Mucosa of stomach (tissue), 1 donor: ENCODE results near the gene ARTN.

ENCODE experiments used
- H3K27me3 ChIP-seq: one replicate; pipeline ENCODE4 v1.7.0; 2013; ENCODE audit warnings: mild to moderate bottlenecking, low read length; ENCODE audit not compliant: control insufficient read depth, insufficient read depth
- H3K36me3 ChIP-seq: one replicate; pipeline ENCODE4 v1.7.0; 2013; ENCODE audit warnings: low read length; ENCODE audit not compliant: control insufficient read depth, insufficient read depth
- H3K4me1 ChIP-seq: one replicate; pipeline ENCODE4 v1.7.0; 2013; ENCODE audit warnings: mild to moderate bottlenecking, low read length; ENCODE audit not compliant: control insufficient read depth, insufficient read depth
- H3K4me3 ChIP-seq: one replicate; pipeline ENCODE4 v1.7.0; 2013; ENCODE audit warnings: low read length
- H3K9ac ChIP-seq: one replicate; pipeline ENCODE4 v1.7.0; 2013; ENCODE audit warnings: mild to moderate bottlenecking, low read length, moderate library complexity
- H3K9me3 ChIP-seq: one replicate; pipeline ENCODE4 v1.7.0; 2013; ENCODE audit warnings: mild to moderate bottlenecking, low read length, moderate library complexity; ENCODE audit not compliant: control insufficient read depth
- donor health status: Pancreatic carcinoma.

ARTN gene, protein sequence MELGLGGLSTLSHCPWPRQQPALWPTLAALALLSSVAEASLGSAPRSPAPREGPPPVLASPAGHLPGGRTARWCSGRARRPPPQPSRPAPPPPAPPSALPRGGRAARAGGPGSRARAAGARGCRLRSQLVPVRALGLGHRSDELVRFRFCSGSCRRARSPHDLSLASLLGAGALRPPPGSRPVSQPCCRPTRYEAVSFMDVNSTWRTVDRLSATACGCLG

DNA sequence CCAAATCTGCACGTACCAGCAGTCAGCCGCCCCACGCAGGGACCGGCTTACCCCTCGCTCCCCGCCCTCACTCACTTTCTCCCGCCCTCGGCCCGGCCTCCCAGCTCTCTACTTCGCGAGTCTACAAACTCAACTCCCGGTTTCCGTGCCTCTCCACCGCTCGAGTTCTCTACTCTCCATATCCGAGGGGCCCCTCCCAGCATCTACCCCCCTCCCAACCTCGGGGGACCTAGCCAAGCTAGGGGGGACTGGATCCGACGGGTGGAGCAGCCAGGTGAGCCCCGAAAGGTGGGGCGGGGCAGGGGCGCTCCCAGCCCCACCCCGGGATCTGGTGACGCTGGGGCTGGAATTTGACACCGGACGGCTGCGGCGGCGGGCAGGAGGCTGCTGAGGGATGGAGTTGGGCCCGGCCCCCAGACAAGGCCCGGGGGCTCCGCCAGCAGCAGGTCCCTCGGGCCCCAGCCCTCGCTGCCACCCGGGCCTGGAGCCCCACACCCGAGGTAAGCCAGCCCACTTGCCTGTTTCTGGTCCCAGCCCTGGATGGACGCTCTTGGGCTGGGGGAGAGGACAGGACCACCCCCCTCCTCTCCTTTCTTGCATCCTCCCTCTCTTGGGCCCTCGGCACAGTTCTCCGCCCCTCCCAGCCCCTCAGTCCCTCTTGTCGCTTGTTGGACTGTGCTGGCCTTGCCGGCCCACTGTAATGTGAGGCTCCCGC lies at the start of gene ARTN:
Gene ARTN, plus strand, starts transcription at position 416 of the 715 bp plus-strand sequence. CDS start 1,856 bp downstream, outside the sequence.
- Histone ChIP-seq H3K4me3 (no peak within 1 kb of the TSS), H3K4me1 (peaks cover 33% of the 10 kb centered on the region), H3K9ac (peak within 1 kb of the TSS; percentile 57)

DNA sequence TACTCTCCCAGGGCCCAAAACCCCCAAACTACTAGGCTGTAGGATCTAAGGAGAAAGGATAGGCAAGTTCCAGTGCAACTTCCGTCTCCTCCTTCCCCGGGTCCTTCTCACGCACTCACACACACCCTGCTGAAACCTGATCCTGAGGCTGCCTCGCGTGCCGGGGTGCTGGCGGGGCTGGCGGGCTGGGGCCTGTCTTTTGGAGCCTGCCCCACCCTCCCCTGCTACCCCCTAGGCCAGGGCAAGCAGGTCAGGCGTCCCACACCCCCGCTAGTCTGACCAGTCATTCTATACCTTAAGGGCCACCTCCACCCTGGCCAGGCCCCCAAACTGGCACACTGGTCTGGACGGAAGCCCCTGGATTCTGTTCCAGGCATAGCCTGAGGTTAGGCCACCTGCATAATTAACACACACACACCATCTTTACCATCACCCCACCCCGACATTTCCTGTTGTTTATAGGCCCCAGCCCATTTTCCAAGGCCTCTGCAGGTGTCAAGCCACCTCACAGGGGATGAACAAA lies 48.3 kb upstream of the ARTN start:
- Histone ChIP-seq H3K9ac (no peak overlapping the region), H3K4me3 (no peak overlapping the region), H3K9me3 (no peaks in the 10 kb centered on the region), H3K4me1 (no peaks in the 10 kb centered on the region), H3K36me3 (no peaks in the 10 kb centered on the region), H3K27me3 (no peaks in the 10 kb centered on the region)

More for the DNA sequence above, at the start of gene ARTN:
- no peaks in the 10 kb centered on the region for H3K9me3 ChIP-seq
- H3K27me3 ChIP-seq = peaks cover 34% of the 10 kb centered on the region
- no peaks in the 10 kb centered on the region for H3K36me3 ChIP-seq

DNA sequence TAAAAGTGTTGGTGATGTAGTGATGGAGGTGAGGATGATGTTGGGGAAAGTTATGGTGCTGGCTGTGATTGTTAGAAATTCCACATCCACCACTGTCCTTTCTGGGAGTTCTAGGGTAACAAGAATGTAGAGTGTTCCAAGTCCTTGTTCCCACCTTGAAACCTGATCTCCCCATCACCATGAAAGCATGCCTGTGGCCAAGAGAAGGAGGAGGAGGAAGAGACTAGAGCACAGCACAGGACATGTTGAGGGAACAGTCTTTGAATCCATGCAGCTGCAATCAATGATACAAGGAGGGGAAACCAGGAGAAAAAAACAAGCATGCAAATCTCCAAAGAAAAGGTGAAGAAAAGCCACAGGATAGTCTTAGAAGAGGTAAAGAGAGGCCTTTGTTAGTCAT lies 45.9 kb upstream of the ARTN start:
- no peaks in the 10 kb centered on the region for H3K27me3 ChIP-seq
- H3K9ac ChIP-seq = no peak overlapping the region
- H3K4me1 ChIP-seq = no peaks in the 10 kb centered on the region
- H3K9me3 ChIP-seq = no peaks in the 10 kb centered on the region
- no peak overlapping the region for H3K4me3 ChIP-seq
- no peaks in the 10 kb centered on the region for H3K36me3 ChIP-seq

DNA sequence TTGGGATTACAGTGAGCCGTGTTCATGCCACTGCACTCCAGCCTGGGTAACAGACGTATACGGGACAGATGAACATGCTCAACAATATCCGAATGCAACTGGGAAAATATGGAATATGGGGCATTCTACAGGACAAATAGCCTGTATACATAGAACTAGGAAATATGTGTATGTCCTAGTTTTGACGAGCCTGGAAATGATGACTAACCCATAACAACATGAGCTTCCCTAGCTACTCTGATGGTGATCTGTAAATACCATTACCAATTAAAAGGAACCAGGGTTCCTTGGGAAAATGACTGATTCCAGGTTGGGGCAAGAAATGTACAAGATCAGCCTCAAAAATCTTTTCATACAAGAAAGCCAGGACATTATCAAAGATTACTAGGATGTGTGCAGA lies 42.8 kb upstream of the ARTN start:
- Histone ChIP-seq H3K4me1 (no peaks in the 10 kb centered on the region), H3K27me3 (no peaks in the 10 kb centered on the region), H3K9ac (no peak overlapping the region), H3K9me3 (no peaks in the 10 kb centered on the region), H3K4me3 (no peak overlapping the region), H3K36me3 (no peaks in the 10 kb centered on the region)

DNA sequence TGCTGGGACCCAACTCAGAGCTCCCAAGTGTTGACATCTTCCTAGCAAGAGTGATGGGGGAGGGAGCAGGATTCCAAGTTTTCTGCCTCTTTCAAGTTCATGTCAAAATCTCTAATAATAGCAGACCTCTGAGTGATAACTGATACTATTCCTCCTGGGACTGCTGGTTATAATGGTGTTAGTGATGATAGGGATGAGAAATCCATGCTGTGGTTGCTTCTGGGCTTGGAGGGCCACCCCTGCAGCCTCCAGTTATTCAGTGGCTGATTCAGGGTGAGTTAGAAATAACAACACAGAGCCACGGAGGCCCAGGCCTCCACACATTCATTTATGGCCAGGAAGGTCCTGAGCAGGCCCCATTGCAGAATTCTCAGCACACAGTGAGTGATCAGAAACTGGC lies 40.6 kb upstream of the ARTN start:
- Histone ChIP-seq H3K36me3 (no peaks in the 10 kb centered on the region), H3K4me3 (no peak overlapping the region), H3K4me1 (no peaks in the 10 kb centered on the region), H3K9ac (no peak overlapping the region), H3K9me3 (no peaks in the 10 kb centered on the region), H3K27me3 (no peaks in the 10 kb centered on the region)

DNA sequence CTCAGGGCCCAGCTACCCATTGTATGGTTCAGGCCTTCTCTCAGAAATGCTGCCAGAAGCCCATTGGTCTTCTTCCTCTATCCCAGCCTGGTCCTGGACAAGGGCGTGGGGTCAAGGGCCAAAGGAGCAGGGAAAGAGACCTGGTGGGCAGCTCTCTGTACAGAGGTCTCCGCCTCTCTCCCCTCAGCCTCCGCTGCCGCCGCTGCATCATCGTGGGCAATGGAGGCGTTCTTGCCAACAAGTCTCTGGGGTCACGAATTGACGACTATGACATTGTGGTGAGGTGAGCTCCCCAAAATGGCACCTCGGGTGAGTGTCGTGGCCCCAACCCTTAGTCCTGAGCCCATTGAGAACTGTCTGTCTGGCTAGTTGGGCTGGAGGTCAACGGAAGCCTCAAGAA lies 34.6 kb upstream of the ARTN start:
- no peak overlapping the region for H3K4me3 ChIP-seq
- H3K4me1 ChIP-seq = no peaks in the 10 kb centered on the region
- no peaks in the 10 kb centered on the region for H3K36me3 ChIP-seq
- no peaks in the 10 kb centered on the region for H3K27me3 ChIP-seq
- no peak overlapping the region for H3K9ac ChIP-seq
- no peaks in the 10 kb centered on the region for H3K9me3 ChIP-seq

DNA sequence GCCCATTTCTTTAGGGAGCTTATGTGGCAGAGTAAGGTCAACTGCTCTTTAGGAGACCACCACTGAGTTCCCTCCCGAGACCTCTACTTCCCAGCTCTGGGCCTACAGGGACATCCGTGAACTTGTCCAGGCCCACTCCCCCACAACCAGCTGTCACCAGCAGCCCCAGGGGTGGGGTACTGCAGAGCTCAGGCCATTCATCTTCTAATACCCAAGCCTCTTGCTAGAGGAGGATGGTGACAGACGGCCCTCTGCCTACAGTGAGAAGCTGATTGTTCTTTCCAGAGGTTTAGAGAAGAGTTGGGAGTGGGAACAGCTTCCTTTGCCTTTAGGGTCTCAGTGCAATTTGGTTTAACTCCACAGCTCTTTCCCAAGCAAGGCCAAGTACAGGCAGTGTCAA lies 33.2 kb upstream of the ARTN start:
- no peaks in the 10 kb centered on the region for H3K27me3 ChIP-seq
- H3K4me1 ChIP-seq = no peaks in the 10 kb centered on the region
- H3K4me3 ChIP-seq = no peak overlapping the region
- no peaks in the 10 kb centered on the region for H3K36me3 ChIP-seq
- H3K9me3 ChIP-seq = no peaks in the 10 kb centered on the region
- no peak overlapping the region for H3K9ac ChIP-seq

DNA sequence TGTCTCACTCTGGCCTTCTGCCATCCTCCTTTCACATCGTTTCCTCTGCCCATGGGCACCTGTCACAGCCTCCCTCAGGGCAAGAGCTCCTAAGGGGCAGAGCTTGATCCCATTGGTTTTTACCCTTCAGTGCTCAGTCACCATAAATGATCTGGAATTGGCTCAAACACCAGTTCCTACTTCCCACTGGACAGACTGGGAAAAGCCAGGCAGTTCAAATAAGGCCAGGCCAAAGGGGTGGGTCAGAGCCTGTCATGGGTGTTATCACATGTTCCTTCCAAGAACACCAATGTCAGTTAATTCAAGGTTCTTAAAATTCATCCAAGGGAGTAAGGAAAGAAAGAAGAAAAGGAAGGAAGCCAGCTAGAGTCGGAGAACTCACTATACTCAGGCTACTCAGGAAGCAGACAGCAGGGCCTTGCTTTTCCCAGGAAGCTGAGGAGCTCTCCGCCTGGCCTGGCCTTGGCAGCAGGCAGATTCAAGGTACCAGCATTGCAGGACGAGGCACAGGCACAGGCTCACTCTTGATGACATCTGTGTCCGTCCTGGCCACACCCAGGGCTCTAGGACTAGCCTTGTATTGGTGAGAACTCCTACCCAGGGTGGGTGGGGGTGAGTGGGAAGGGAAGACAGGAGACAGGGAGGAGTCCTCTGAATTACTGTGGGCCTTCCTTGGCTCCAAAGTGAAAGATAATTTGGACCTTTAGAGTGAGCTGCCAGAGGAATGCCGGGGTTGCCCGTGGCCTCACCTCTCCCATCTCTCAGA lies 32.2 kb upstream of the ARTN start:
- H3K9me3 ChIP-seq = no peaks in the 10 kb centered on the region
- H3K27me3 ChIP-seq = no peaks in the 10 kb centered on the region
- H3K4me1 ChIP-seq = no peaks in the 10 kb centered on the region
- no peak overlapping the region for H3K4me3 ChIP-seq
- no peak overlapping the region for H3K9ac ChIP-seq
- no peaks in the 10 kb centered on the region for H3K36me3 ChIP-seq

DNA sequence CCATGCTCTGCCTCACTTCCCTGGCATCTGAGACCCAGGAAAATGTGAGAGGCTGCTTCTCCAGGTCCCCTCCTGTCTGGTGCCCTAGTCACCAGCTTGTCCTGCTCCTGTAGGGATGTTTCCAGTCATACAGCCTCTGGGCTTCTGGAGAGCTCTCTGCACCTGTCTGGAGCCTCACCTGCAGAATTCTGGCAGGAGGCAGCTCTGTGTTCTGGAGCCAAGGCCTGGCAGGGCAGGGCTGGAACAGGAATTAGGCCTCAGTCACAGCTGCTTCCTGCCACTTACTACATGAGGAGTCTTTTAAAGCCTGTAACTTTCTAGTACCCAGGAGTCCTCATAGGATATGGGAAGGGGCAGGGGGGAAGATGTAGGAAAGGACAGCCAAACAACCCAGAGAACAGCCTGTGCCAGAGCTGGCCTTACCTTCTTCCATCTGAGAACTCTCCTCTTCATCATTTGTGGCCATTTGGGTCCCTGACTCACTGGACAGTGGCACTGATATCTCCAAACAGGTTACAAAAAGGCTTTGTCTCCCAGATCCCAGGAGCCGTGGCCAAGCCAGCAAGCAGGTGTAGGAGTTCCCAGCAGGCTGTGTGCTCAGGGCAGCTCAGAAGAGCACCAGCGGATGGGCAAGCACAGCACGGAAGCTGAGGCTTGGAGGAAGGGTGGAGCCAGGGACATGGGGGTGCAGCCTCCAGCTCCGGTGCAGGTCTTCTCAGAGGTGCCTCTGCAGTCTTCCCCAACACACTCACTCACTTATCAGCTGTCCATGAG lies 31.4 kb upstream of the ARTN start:
- no peaks in the 10 kb centered on the region for H3K27me3 ChIP-seq
- H3K36me3 ChIP-seq = no peaks in the 10 kb centered on the region
- H3K9ac ChIP-seq = no peak overlapping the region
- H3K4me3 ChIP-seq = no peak overlapping the region
- no peaks in the 10 kb centered on the region for H3K4me1 ChIP-seq
- no peaks in the 10 kb centered on the region for H3K9me3 ChIP-seq

DNA sequence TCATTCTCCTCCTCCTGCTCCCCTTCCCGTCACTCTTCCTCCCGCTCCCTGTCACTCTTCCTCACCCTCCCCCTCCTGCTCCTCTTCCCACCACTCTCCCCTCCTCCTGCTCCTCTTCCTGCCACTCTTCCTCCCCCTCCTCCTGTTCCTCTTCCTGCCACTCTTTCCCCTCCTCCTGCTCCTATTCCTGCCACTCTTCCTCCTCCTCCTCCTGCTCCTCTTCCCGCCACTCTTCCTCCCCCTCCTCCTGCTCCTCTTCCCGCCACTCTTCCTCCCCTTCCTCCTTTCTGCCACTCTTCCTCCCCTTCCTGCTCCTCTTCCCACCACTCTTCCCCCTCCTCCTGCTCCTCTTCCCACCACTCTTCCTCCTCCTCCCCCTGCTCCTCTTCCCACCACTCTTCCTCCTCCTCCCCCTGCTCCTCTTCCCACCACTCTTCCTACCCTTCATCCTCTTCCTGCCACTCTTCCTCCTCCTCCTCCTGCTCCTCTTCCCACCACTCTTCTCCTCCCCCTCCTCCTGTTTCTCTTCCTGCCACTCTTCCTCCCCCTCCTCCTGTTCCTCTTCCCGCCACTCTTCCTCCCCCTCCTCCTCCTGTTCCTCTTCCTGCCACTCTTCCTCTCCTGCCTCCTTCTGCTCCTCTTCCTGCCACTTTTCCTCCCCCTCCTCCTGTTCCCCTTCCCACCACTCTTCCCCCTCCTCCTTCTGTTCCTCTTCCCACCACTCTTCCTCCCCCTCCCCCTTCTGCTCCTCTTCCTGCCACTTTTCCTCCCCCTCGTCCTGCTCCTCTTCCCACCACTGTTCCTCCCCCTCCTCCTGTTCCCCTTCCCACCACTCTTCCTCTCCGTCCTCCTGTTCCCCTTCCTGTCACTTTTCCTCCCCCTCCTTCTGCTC lies 28.7 kb upstream of the ARTN start:
- Histone ChIP-seq H3K27me3 (no peaks in the 10 kb centered on the region), H3K9ac (no peak overlapping the region), H3K9me3 (no peaks in the 10 kb centered on the region)

DNA sequence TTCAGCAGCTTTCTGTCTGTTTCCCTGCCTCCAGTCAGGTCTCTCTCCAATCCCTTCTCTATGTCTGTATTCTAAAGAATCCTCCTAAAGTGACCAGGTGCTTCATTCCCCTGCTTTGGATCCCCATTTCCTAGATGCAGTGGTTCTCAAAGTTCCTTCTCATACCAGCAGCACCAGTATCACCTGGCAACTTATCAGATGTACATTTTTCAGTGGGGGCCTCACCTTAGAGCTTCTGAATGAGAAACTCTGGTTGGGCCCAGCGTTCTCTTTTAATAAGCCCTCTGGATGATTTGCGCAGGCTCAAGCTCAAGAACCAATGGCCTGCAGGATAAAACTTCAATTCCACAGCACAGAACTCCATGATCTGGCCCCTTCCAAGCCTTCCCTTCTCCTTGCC lies 25.4 kb upstream of the ARTN start:
- H3K9me3 ChIP-seq = no peaks in the 10 kb centered on the region
- H3K36me3 ChIP-seq = no peaks in the 10 kb centered on the region
- no peak overlapping the region for H3K9ac ChIP-seq
- no peak overlapping the region for H3K4me3 ChIP-seq
- no peaks in the 10 kb centered on the region for H3K4me1 ChIP-seq
- no peaks in the 10 kb centered on the region for H3K27me3 ChIP-seq

More for the DNA sequence above, 28.7 kb upstream of the ARTN start:
- Histone ChIP-seq H3K4me3 (no peak overlapping the region), H3K4me1 (no peaks in the 10 kb centered on the region), H3K36me3 (no peaks in the 10 kb centered on the region)
